ENCODE results near the gene UCKL1. TPM values are rescaled to one million over a fixed set of nuclear protein-coding genes. Genes with fewer than 3 reads are reported as not detected.

UCKL1 gene
- total RNA-seq, 1 experiment from 2014 or later: 47.4 TPM

- DNase-seq (ENCODE audit: low read depth, low spot score): no peak
- Histone ChIP-seq H3K27me3 (ENCODE audit: control insufficient read depth, insufficient read depth, low read length) (no peaks in the 10 kb centered on the region), H3K4me1 (ENCODE audit: control insufficient read depth, insufficient read depth, low read length) (peaks cover 29% of the 10 kb centered on the region), H3K9me3 (ENCODE audit: control insufficient read depth, insufficient read depth, low read depth, low read length) (no peaks in the 10 kb centered on the region), H3K4me3 (ENCODE audit: low read depth in 2 of 2, low read length in 2 of 2) (no peak overlapping the region), H3K36me3 (ENCODE audit: control insufficient read depth, insufficient read depth, low read length) (0 out of 2 replicates have a peak, but pooled peaks cover 2% of the 10 kb centered on the region), H3K27ac (ENCODE audit: low read length) (no peak overlapping the region)
- no TSS peak for BruUV-seq (replicated peaks)
- no peak for ATAC-seq
- TF ChIP-seq CTCF (IDR thresholded peaks at IDR 0.05) (no peak), POLR2AphosphoS5 (IDR thresholded peaks at IDR 0.05; ENCODE audit: low read depth, low read length) (no peak), SIN3A (IDR thresholded peaks at IDR 0.05; ENCODE audit: borderline replicate concordance, insufficient read depth, low read depth, low read length) (no peak), REST (IDR thresholded peaks at IDR 0.05; ENCODE audit: insufficient read depth in 1 of 2, low read depth in 2 of 2, low read length in 1 of 2) (no peak), TCF7L2 (IDR thresholded peaks at IDR 0.05; ENCODE audit: low read depth, low read length) (no peak)
- ChIA-PET POLR2A (no interaction called here), CTCF (interaction anchor here (0.7 kb wide), 1 partner anchor 199 kb away, joined by 8 read pairs; no protein-coding TSS in a partner anchor)
- intact Hi-C loops (cut with micrococcal nuclease; ENCODE audit: unreplicated experiment) (no loop called here), in situ Hi-C loops (cut with HindIII; ENCODE audit: low pct_unique_long_range_greater_than_20kb, low sequenced_read_pairs) (no loop called here)
Observed at GRCh38 chr20:63900413-63900812, 55.8 kb downstream of the UCKL1 start.

- no peaks in the 10 kb centered on the region for H3K27me3 ChIP-seq (ENCODE audit: control insufficient read depth, insufficient read depth, low read length)
- ChIA-PET CTCF (no interaction called here), POLR2A (no interaction called here)
- DNase-seq (ENCODE audit: low read depth, low spot score) (no peak), ATAC-seq (no peak)
- H3K4me3 ChIP-seq (ENCODE audit: low read depth in 2 of 2, low read length in 2 of 2): no peak overlapping the region
- intact Hi-C loops (cut with micrococcal nuclease; ENCODE audit: unreplicated experiment): no loop called here
- 0 out of 2 replicates have a peak, but pooled peaks cover 2% of the 10 kb centered on the region for H3K36me3 ChIP-seq (ENCODE audit: control insufficient read depth, insufficient read depth, low read length)
- no TSS peak for BruUV-seq (replicated peaks)
- no peaks in the 10 kb centered on the region for H3K9me3 ChIP-seq (ENCODE audit: control insufficient read depth, insufficient read depth, low read depth, low read length)
- no peak overlapping the region for H3K27ac ChIP-seq (ENCODE audit: low read length)
- no peak for TF ChIP-seq SIN3A (IDR thresholded peaks at IDR 0.05; ENCODE audit: borderline replicate concordance, insufficient read depth, low read depth, low read length)
- no peak for TF ChIP-seq REST (IDR thresholded peaks at IDR 0.05; ENCODE audit: insufficient read depth in 1 of 2, low read depth in 2 of 2, low read length in 1 of 2)
- no peak for TF ChIP-seq CTCF (IDR thresholded peaks at IDR 0.05)
- no peak for TF ChIP-seq POLR2AphosphoS5 (IDR thresholded peaks at IDR 0.05; ENCODE audit: low read depth, low read length)
- TF ChIP-seq TCF7L2 (IDR thresholded peaks at IDR 0.05; ENCODE audit: low read depth, low read length): no peak
- in situ Hi-C loops (cut with HindIII; ENCODE audit: low pct_unique_long_range_greater_than_20kb, low sequenced_read_pairs): no loop called here
- H3K4me1 ChIP-seq (ENCODE audit: control insufficient read depth, insufficient read depth, low read length): peaks cover 26% of the 10 kb centered on the region
Observed at GRCh38 chr20:63898882-63899558, 57.2 kb downstream of the UCKL1 start.
